ENCODE data around the gene TAF11L3.
"Not testable (repeated sequence)": the region's sequence is repeated elsewhere in the genome, so short reads cannot be mapped to it uniquely, and the experiment has no call there.

The TAF11L3 gene

DNA sequence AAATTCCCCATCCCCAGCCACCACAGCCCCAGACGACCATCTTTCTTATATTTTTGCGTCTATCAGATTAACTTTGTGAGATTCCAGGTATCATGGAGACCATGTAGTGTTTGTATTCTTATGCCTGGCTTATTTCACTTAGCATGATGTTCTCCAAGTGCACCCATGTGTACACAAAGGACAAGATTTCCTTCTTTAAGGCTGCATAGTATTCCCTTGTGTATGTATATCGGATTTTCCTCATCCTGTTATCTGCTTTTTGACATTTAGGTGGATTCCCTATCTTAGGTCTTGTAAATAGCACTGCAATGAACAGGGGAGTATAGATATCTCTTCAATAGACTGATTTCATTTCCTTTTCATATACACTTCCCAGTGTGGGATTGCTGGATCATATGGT, 25.4 kb upstream of the TAF11L3 start:
- Histone ChIP-seq H3K9ac (ENCODE audit: low read length) (no peak overlapping the region), H3K27me3 (ENCODE audit: low read depth, low read length) (no peaks in the 10 kb centered on the region), H3K79me2 (ENCODE audit: low read length) (no peaks in the 10 kb centered on the region), H3K9me3 (ENCODE audit: insufficient read depth, low read length) (no peaks in the 10 kb centered on the region), H2AFZ (ENCODE audit: low read depth, low read length) (no peak overlapping the region), H3K4me1 (ENCODE audit: low read length) (no peaks in the 10 kb centered on the region), H3K27ac (ENCODE audit: low read length) (no peak overlapping the region), H3K4me2 (ENCODE audit: low read length) (no peak overlapping the region), H4K20me1 (ENCODE audit: insufficient read depth, low read length) (no peaks in the 10 kb centered on the region), H3K36me3 (replicated peaks; ENCODE audit: low read depth, low read length) (no peaks in the 10 kb centered on the region), H3K4me3 (ENCODE audit: low read length) (no peak overlapping the region)
- TF ChIP-seq, protein P1, sequence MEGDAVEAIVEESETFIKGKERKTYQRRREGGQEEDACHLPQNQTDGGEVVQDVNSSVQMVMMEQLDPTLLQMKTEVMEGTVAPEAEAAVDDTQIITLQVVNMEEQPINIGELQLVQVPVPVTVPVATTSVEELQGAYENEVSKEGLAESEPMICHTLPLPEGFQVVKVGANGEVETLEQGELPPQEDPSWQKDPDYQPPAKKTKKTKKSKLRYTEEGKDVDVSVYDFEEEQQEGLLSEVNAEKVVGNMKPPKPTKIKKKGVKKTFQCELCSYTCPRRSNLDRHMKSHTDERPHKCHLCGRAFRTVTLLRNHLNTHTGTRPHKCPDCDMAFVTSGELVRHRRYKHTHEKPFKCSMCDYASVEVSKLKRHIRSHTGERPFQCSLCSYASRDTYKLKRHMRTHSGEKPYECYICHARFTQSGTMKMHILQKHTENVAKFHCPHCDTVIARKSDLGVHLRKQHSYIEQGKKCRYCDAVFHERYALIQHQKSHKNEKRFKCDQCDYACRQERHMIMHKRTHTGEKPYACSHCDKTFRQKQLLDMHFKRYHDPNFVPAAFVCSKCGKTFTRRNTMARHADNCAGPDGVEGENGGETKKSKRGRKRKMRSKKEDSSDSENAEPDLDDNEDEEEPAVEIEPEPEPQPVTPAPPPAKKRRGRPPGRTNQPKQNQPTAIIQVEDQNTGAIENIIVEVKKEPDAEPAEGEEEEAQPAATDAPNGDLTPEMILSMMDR (IDR thresholded peaks at IDR 0.05; ENCODE audit: low read depth, low read length) = no peak
- TF ChIP-seq EZH2phosphoT487 (IDR thresholded peaks at IDR 0.05; ENCODE audit: low read depth) = no peak

DNA sequence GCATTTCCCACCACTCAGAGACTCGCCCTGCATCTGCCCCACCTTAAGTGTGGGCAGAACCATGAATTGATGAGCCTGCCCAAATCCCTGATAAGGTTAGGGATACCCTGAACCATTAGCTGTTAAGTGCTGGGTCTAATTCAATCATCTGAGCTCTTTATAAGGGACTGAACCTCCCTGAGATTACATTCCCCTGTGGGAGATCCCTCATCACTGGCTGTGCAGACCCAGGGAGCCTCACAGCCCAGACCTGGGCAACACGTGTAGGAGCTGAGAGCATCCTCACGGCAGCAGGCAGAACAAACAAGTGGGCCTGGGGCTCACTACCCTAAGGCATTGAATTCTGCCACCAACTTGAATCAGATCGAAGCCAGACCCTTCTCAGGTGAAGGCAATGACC, 20.7 kb upstream of the TAF11L3 start:
- H3K79me2 ChIP-seq (ENCODE audit: low read length) = no peaks in the 10 kb centered on the region
- H3K9ac ChIP-seq (ENCODE audit: low read length) = no peak overlapping the region
- no peak overlapping the region for H3K4me2 ChIP-seq (ENCODE audit: low read length)
- no peaks in the 10 kb centered on the region for H3K9me3 ChIP-seq (ENCODE audit: insufficient read depth, low read length)
- TF ChIP-seq, protein P1 (IDR thresholded peaks at IDR 0.05; ENCODE audit: low read depth, low read length) = no peak
- TF ChIP-seq EZH2phosphoT487 (IDR thresholded peaks at IDR 0.05; ENCODE audit: low read depth) = no peak
- no peak overlapping the region for H3K4me3 ChIP-seq (ENCODE audit: low read length)
- H2AFZ ChIP-seq (ENCODE audit: low read depth, low read length) = no peak overlapping the region
- H3K27ac ChIP-seq (ENCODE audit: low read length) = no peak overlapping the region
- H3K27me3 ChIP-seq (ENCODE audit: low read depth, low read length) = no peaks in the 10 kb centered on the region
- H3K4me1 ChIP-seq (ENCODE audit: low read length) = no peaks in the 10 kb centered on the region
- no peaks in the 10 kb centered on the region for H3K36me3 ChIP-seq (replicated peaks; ENCODE audit: low read depth, low read length)
- H4K20me1 ChIP-seq (ENCODE audit: insufficient read depth, low read length) = no peaks in the 10 kb centered on the region

DNA sequence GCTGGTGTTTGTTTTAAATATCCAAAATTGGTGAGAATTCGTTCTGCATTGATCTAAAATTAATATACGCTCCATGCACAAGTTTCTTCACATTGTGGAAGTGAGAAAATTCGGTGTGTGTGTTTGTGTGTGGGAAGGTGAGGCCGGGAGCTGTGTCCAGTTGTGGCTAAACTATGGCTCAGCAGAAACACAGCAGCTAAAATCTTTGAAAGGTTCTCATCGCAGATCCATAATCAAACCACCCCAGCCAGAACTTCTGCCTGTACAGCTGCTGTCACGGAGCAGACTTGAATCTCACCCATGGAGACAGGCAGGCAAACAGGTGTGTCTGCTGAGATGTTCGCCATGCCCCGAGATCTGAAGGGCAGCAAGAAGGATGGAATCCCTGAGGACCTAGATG, 20.2 kb upstream of the TAF11L3 start, which contains the start of gene TAF11L2:
Gene TAF11L2, plus strand, starts transcription at position 301 of the 400 bp plus-strand sequence.
- not testable (repeated sequence) for H3K4me1 ChIP-seq (ENCODE audit: low read length); H4K20me1 ChIP-seq (ENCODE audit: insufficient read depth, low read length); H3K9ac ChIP-seq (ENCODE audit: low read length); H2AFZ ChIP-seq (ENCODE audit: low read depth, low read length); H3K9me3 ChIP-seq (ENCODE audit: insufficient read depth, low read length); H3K36me3 ChIP-seq (replicated peaks; ENCODE audit: low read depth, low read length); H3K27ac ChIP-seq (ENCODE audit: low read length); H3K4me3 ChIP-seq (ENCODE audit: low read length); H3K4me2 ChIP-seq (ENCODE audit: low read length); H3K27me3 ChIP-seq (ENCODE audit: low read depth, low read length); H3K79me2 ChIP-seq (ENCODE audit: low read length)

DNA sequence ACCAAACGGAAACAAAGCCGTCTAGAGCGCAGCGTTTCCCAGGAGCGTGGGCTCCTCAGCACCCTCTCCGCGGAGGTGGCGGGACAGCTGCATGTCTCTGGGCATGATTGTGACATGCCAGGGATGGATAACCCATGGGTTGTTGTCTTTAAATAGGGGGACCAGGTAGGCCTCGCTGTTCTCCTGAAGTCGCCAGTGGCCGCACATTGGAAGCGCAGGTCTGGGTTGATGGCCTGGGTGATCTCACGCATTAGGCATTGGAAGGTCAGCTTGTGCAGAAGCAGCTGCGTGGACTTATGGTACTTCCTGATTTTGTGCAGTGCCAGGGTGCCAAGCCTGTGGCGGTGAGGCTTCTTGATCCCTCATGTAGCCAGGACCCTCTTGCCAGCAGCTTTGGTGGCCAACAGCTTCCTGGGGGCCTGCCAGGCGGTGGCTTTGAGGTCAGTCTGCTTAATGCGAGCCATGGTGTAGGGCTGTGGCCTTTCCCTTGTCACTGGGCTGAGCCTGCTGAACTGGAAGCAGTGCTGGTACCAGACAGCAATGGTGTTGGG, 6.3 kb upstream of the TAF11L3 start:
- no peak for TF ChIP-seq EZH2phosphoT487 (IDR thresholded peaks at IDR 0.05; ENCODE audit: low read depth)
- TF ChIP-seq, protein P1 (IDR thresholded peaks at IDR 0.05; ENCODE audit: low read depth, low read length) = no peak
- no peaks in the 10 kb centered on the region for H3K36me3 ChIP-seq (replicated peaks; ENCODE audit: low read depth, low read length)
- H3K4me1 ChIP-seq (ENCODE audit: low read length) = no peaks in the 10 kb centered on the region
- H3K79me2 ChIP-seq (ENCODE audit: low read length) = no peaks in the 10 kb centered on the region
- H3K27ac ChIP-seq (ENCODE audit: low read length) = no peak overlapping the region
- no peaks in the 10 kb centered on the region for H4K20me1 ChIP-seq (ENCODE audit: insufficient read depth, low read length)
- no peak overlapping the region for H2AFZ ChIP-seq (ENCODE audit: low read depth, low read length)
- H3K9ac ChIP-seq (ENCODE audit: low read length) = no peak overlapping the region
- H3K9me3 ChIP-seq (ENCODE audit: insufficient read depth, low read length) = no peaks in the 10 kb centered on the region
- no peak overlapping the region for H3K4me2 ChIP-seq (ENCODE audit: low read length)
- H3K4me3 ChIP-seq (ENCODE audit: low read length) = no peak overlapping the region
- no peaks in the 10 kb centered on the region for H3K27me3 ChIP-seq (ENCODE audit: low read depth, low read length)

DNA sequence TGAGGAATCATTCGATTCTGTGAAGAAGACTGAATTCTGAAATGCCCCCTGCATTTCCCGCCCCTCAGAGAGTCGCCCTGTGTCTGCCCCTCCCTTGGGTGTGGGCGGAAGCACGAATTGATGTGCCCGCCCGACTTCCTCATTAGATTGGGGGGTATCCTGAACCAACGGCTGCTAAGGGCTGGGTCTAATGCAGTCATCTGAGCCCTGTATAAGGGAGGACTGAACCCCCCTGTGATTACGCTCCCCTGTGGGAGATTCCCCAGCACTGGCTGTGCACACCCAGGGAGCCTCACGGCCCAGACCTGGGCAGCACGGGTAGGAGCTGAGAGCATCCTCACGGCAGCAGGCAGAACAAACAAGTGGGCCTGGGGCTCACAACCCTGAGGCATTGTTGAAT, 641 bp upstream of the TAF11L3 start:
- H3K9me3 ChIP-seq (ENCODE audit: insufficient read depth, low read length); H3K27me3 ChIP-seq (ENCODE audit: low read depth, low read length); H3K36me3 ChIP-seq (replicated peaks; ENCODE audit: low read depth, low read length); H3K79me2 ChIP-seq (ENCODE audit: low read length); H3K4me2 ChIP-seq (ENCODE audit: low read length); H4K20me1 ChIP-seq (ENCODE audit: insufficient read depth, low read length); H2AFZ ChIP-seq (ENCODE audit: low read depth, low read length); H3K27ac ChIP-seq (ENCODE audit: low read length); H3K4me1 ChIP-seq (ENCODE audit: low read length); H3K9ac ChIP-seq (ENCODE audit: low read length); H3K4me3 ChIP-seq (ENCODE audit: low read length): not testable (repeated sequence)

DNA sequence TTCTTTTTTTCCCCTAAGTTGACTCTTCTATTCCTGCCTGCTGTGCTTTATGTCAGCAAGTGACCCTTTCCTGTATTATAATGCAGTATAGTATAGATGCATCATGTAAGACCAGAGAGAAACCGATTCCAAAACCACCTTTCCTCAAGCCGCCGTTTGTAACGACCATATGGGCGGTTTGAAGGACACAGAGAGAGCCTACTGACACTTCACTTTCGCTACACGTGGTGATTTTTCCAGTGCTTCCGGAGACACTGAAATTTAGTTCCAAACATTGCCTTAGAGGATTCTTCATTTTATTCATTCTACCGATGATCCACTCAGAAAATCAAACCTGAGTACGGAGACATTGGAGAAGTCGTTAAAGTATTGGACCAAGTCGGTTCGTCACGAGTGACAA, 1.3 kb downstream of the TAF11L3 start:
- H3K9me3 ChIP-seq (ENCODE audit: insufficient read depth, low read length); H4K20me1 ChIP-seq (ENCODE audit: insufficient read depth, low read length); H3K9ac ChIP-seq (ENCODE audit: low read length); H3K27ac ChIP-seq (ENCODE audit: low read length); H2AFZ ChIP-seq (ENCODE audit: low read depth, low read length); H3K4me3 ChIP-seq (ENCODE audit: low read length); H3K36me3 ChIP-seq (replicated peaks; ENCODE audit: low read depth, low read length); H3K27me3 ChIP-seq (ENCODE audit: low read depth, low read length); H3K4me2 ChIP-seq (ENCODE audit: low read length); H3K79me2 ChIP-seq (ENCODE audit: low read length); H3K4me1 ChIP-seq (ENCODE audit: low read length): not testable (repeated sequence)

DNA sequence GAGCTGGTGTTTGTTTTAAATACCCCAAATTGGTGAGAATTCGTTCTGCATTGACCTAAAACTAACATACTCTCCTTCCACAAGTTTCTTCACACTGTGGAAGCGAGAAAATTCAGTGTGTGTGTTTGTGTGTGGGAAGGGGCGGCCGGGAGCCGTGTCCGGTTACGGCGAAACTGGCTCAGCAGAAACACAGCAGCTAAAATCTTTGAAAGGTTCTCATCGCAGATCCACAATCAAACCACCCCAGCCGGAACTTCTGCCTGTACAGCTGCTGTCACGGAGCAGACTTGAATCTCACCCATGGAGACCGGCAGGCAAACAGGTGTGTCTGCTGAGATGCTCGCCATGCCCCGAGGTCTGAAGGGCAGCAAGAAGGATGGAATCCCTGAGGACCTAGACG, 3.3 kb downstream of the TAF11L3 start, which contains the start of gene TAF11L4:
Gene TAF11L4, plus strand, starts transcription at position 301 of the 400 bp plus-strand sequence.
- H4K20me1 ChIP-seq (ENCODE audit: insufficient read depth, low read length); H3K79me2 ChIP-seq (ENCODE audit: low read length); H3K9ac ChIP-seq (ENCODE audit: low read length); H3K4me2 ChIP-seq (ENCODE audit: low read length); H3K27me3 ChIP-seq (ENCODE audit: low read depth, low read length); H3K4me1 ChIP-seq (ENCODE audit: low read length); H3K4me3 ChIP-seq (ENCODE audit: low read length); H3K27ac ChIP-seq (ENCODE audit: low read length); H3K9me3 ChIP-seq (ENCODE audit: insufficient read depth, low read length); H2AFZ ChIP-seq (ENCODE audit: low read depth, low read length); H3K36me3 ChIP-seq (replicated peaks; ENCODE audit: low read depth, low read length): not testable (repeated sequence)

All from OCI-LY3 (cell line).